GM21423 (cell line): ENCODE measurements around the gene VAC14.

Experiments
- ATAC-seq: cut with Tn5 transposase; IDR thresholded peaks from one replicate; pipeline ENCODE4 v1.9.1; 2021; ENCODE audit warnings: mild to moderate bottlenecking, moderate library complexity; ENCODE audit not compliant: unreplicated experiment

Gene VAC14

GRCh38 chr16:70725912-70726828 lies 74.8 kb downstream of the VAC14 start:
- no peak for ATAC-seq

GRCh38 chr16:70725024-70725911 lies 75.7 kb downstream of the VAC14 start:
- no peak for ATAC-seq

GRCh38 chr16:70724146-70725023 lies 76.6 kb downstream of the VAC14 start:
- no peak for ATAC-seq

GRCh38 chr16:70723740-70724145 lies 77.2 kb downstream of the VAC14 start:
- ATAC-seq = no peak

GRCh38 chr16:70721202-70721963 lies 79.6 kb downstream of the VAC14 start:
- ATAC-seq = no peak

GRCh38 chr16:70720425-70721201 lies 80.3 kb downstream of the VAC14 start:
- no peak for ATAC-seq

GRCh38 chr16:70717065-70717464 lies 83.9 kb downstream of the VAC14 start:
- ATAC-seq = no peak

- ATAC-seq = no peak
Measured at GRCh38 chr16:70715860-70716357, 85.0 kb downstream of the VAC14 start.

- ATAC-seq = no peak
Measured at GRCh38 chr16:70715055-70715858, 85.7 kb downstream of the VAC14 start.

GRCh38 chr16:70714581-70715054 lies 86.3 kb downstream of the VAC14 start:
- no peak for ATAC-seq

GRCh38 chr16:70713824-70714223 lies 87.1 kb downstream of the VAC14 start:
- no peak for ATAC-seq

GRCh38 chr16:70713342-70713741 lies 87.6 kb downstream of the VAC14 start:
- ATAC-seq = no peak

- ATAC-seq = no peak
Measured at GRCh38 chr16:70712942-70713341, 88.0 kb downstream of the VAC14 start.

- no peak for ATAC-seq
Measured at GRCh38 chr16:70712359-70712758, 88.6 kb downstream of the VAC14 start.

GRCh38 chr16:70711211-70712031 lies 89.5 kb downstream of the VAC14 start:
- no peak for ATAC-seq

- ATAC-seq = no peak
Measured at GRCh38 chr16:70710422-70711210, 90.3 kb downstream of the VAC14 start.
